Left lung (tissue), 10 donors: ENCODE data around the gene CMKLR1. TPM values are rescaled to one million over a fixed set of nuclear protein-coding genes. Genes with fewer than 3 reads are reported as not detected.

Source experiments
- ATAC-seq: fragments of 200-7000 bp; cut with Tn5 transposase; one replicate; pipeline ENCODE4 v1.9.1; 2020; ENCODE audit warnings: moderate library complexity
- DNase-seq, 4 donors: peaks; one replicate each; pipeline ENCODE4 v3.0.0-alpha.2; 2013 to 2020
- H3K27ac ChIP-seq, 2 donors: fragments of 200-600 bp; sonication (generic) in 1 of 2; one replicate each; pipeline versions ENCODE4 v1.5.0 to v1.8.0; 2020 to 2021
- H3K27me3 ChIP-seq, 2 donors: fragments of 200-600 bp; sonication (generic) in 1 of 2; one replicate each; pipeline versions ENCODE4 v1.5.0 to v1.8.0; 2020 to 2021
- H3K36me3 ChIP-seq, 2 donors: fragments of 200-600 bp; sonication (generic) in 1 of 2; one replicate each; pipeline versions ENCODE4 v1.5.0 to v1.8.0; 2020 to 2021
- H3K4me1 ChIP-seq, 2 donors: fragments of 200-600 bp; one replicate each; pipeline ENCODE4 v1.8.0; 2021
- H3K4me3 ChIP-seq, 2 donors: fragments of 200-600 bp; sonication (generic) in 1 of 2; one replicate each; pipeline versions ENCODE4 v1.5.0 to v1.8.0; 2020 to 2021; ENCODE audit warnings: mild to moderate bottlenecking in 1 of 2
- H3K9me3 ChIP-seq, 2 donors: fragments of 200-600 bp; sonication (generic) in 1 of 2; one replicate each; pipeline versions ENCODE4 v1.5.0 to v1.8.0; 2020 to 2021
- CTCF ChIP-seq, 2 donors: fragments of 200-600 bp; sonication (generic) in 1 of 2; IDR thresholded peaks; one replicate each; pipeline versions ENCODE4 v1.5.0 to v1.8.0; 2021; ENCODE audit warnings: antibody characterized with exemption in 2 of 2
- intact Hi-C, 2 donors: fragments of 100-400 bp; cut with DNase I; formaldehyde crosslinking; loops; one replicate each; pipeline versions ENCODE4 v1.11.2 to v1.14.2; 2022
- polyA plus RNA-seq, 6 donors: library from polyadenylated mRNA; unstranded; fragments of 120-200 nt; gene quantifications; one replicate each; pipeline ENCODE4 v1.2.1, GENCODE V29; 2013; ENCODE audit not compliant: insufficient read length in 6 of 6
- total RNA-seq, 2 donors: library from RNA; stranded (reverse); fragmentation: NEBNext Ultra II Directional; extraction: Animal tissue kit (Norgen Biotek cat#: 25700); gene quantifications; one replicate each; pipeline ENCODE4 v1.2.1, GENCODE V29; 2021
- donor health status: DM: no; HTN: yes; CAD: no.
- donor health status: DM: no; HTN: no; CAD: no.

CMKLR1 gene
- total and polyA plus RNA-seq, 8 donors: 10.1 to 31.2 (median 12.9) TPM

- ATAC-seq: no peak
- no peaks in the 10 kb centered on the region for H3K9me3 ChIP-seq
Measured at GRCh38 chr12:108328420-108328819, 10.7 kb downstream of the CMKLR1 start.

GRCh38 chr12:108327621-108328344, 11.3 kb downstream of the CMKLR1 start:
- Histone ChIP-seq H3K4me1 (peaks cover 0 to 15% of the 10 kb centered on the region in 2 donors), H3K27me3 (no peaks in the 10 kb centered on the region), H3K36me3 (peaks cover 0 to 16% of the 10 kb centered on the region in 2 donors), H3K4me3 (no peak overlapping the region), H3K9me3 (no peaks in the 10 kb centered on the region), H3K27ac (peak overlapping the region in 1 of 2 donors; percentile 35)
- intact Hi-C loops: no loop called here
- DNase-seq (no peak), ATAC-seq (no peak)
- no peak for TF ChIP-seq CTCF (IDR thresholded peaks at IDR 0.05)

More at GRCh38 chr12:108328420-108328819, 10.7 kb downstream of the CMKLR1 start:
- no peak for DNase-seq
- peaks cover under 1 to 22% of the 10 kb centered on the region in 2 donors for H3K4me1 ChIP-seq
- no peaks in the 10 kb centered on the region for H3K27me3 ChIP-seq
- peak overlapping the region in 1 of 2 donors; percentile 35 for H3K27ac ChIP-seq
- no peak for TF ChIP-seq CTCF (IDR thresholded peaks at IDR 0.05)
- no peak overlapping the region for H3K4me3 ChIP-seq
- peaks cover 0 to 15% of the 10 kb centered on the region in 2 donors for H3K36me3 ChIP-seq
- intact Hi-C loops: no loop called here

- Histone ChIP-seq H3K36me3 (peaks cover 0 to 16% of the 10 kb centered on the region in 2 donors), H3K27me3 (no peaks in the 10 kb centered on the region), H3K9me3 (no peaks in the 10 kb centered on the region), H3K27ac (no peak overlapping the region), H3K4me1 (peaks cover 0 to 14% of the 10 kb centered on the region in 2 donors), H3K4me3 (no peak overlapping the region)
- DNase-seq (no peak), ATAC-seq (no peak)
- TF ChIP-seq CTCF (IDR thresholded peaks at IDR 0.05): no peak
- intact Hi-C loops: no loop called here
Measured at GRCh38 chr12:108326254-108326750, 12.8 kb downstream of the CMKLR1 start.

- H3K9me3 ChIP-seq: no peaks in the 10 kb centered on the region
- peaks cover 0 to 16% of the 10 kb centered on the region in 2 donors for H3K36me3 ChIP-seq
- peaks cover 0 to 18% of the 10 kb centered on the region in 2 donors for H3K4me1 ChIP-seq
- intact Hi-C loops: no loop called here
- H3K27ac ChIP-seq: no peak overlapping the region
- DNase-seq: no peak
- no peak overlapping the region for H3K4me3 ChIP-seq
- no peaks in the 10 kb centered on the region for H3K27me3 ChIP-seq
- no peak for TF ChIP-seq CTCF (IDR thresholded peaks at IDR 0.05)
- ATAC-seq: no peak
Measured at GRCh38 chr12:108325549-108325948, 13.6 kb downstream of the CMKLR1 start.

- Histone ChIP-seq H3K27ac (no peak overlapping the region), H3K36me3 (peaks cover 0 to 14% of the 10 kb centered on the region in 2 donors), H3K27me3 (no peaks in the 10 kb centered on the region), H3K4me3 (no peak overlapping the region), H3K9me3 (no peaks in the 10 kb centered on the region), H3K4me1 (peaks cover 0 to 20% of the 10 kb centered on the region in 2 donors)
- intact Hi-C loops: no loop called here
- DNase-seq (no peak), ATAC-seq (no peak)
- TF ChIP-seq CTCF (IDR thresholded peaks at IDR 0.05): no peak
Measured at GRCh38 chr12:108325018-108325358, 14.1 kb downstream of the CMKLR1 start.
